Uterus (tissue), 2 donors: ENCODE measurements around the gene THOC3.
"Not testable (repeated sequence)": the region's sequence is repeated elsewhere in the genome, so short reads cannot be mapped to it uniquely, and the experiment has no call there.

Experiments used
- CTCF ChIP-seq, 4 experiments: fragments of 200-600 bp in 2 of 4; fragments of 450-650 bp in 2 of 4; sonication (generic) in 2 of 4; IDR thresholded peaks; one replicate each; pipeline ENCODE4 v1.5.1; 2016 to 2019; ENCODE audit warnings: antibody characterized with exemption in 4 of 4, mild to moderate bottlenecking in 2 of 4, moderate library complexity in 1 of 4
- POLR2A ChIP-seq, 2 donors: fragments of 450-650 bp; IDR thresholded peaks; one replicate each; pipeline ENCODE4 v1.6.1; 2016; ENCODE audit warnings: antibody characterized with exemption in 2 of 2, mild to moderate bottlenecking in 1 of 2, moderate library complexity in 1 of 2

GRCh38 chr5:175915066-175916037 lies 52.8 kb downstream of the THOC3 start:
- TF ChIP-seq CTCF, POLR2A (IDR thresholded peaks at IDR 0.05): not testable (repeated sequence)
